GM12878 (cell line): ENCODE measurements around the gene LEMD1. TPM values are rescaled to one million over a fixed set of nuclear protein-coding genes. Genes with fewer than 3 reads are reported as not detected.

Source experiments
- ATAC-seq: fragments of 200-7000 bp; cut with Tn5 transposase; 3 replicates; pipeline ENCODE4 v1.9.1; 2020; ENCODE audit warnings: mild to moderate bottlenecking, moderate library complexity
- BruUV-seq: library from RNA; stranded (reverse); fragments of 400-500 nt; replicated peaks from 2 replicates; lab custom pipeline; 2021; lab: Mats Ljungman, UMichigan
- CTCF ChIA-PET: fragments of 300-600 bp; sonication (Branson Sonifier 250); formaldehyde crosslinking; extraction: SDS; loops from one replicate; lab custom pipeline; 2021; ENCODE audit warnings: inconsistent platforms; lab: Yijun Ruan, JAX
- POLR2A ChIA-PET: fragments of 350-600 bp; formaldehyde crosslinking; extraction: SDS; loops from one replicate; lab custom pipeline; 2021; ENCODE audit warnings: inconsistent platforms; lab: Charles Lee
- RAD21 ChIA-PET: fragments of 300-600 bp; sonication (Branson Sonifier 250); formaldehyde crosslinking; loops from one replicate; lab custom pipeline; 2023; ENCODE audit warnings: antibody characterized with exemption; ENCODE audit not compliant: unreplicated experiment; lab: Charles Lee
- SMC1A ChIA-PET: fragments of 300-600 bp; sonication (Branson Sonifier 250); formaldehyde crosslinking; loops from one replicate; lab custom pipeline; 2023; ENCODE audit not compliant: unreplicated experiment, uncharacterized antibody; lab: Charles Lee
- DNase-seq: peaks from one replicate; pipeline ENCODE4 v3.0.0-alpha.2; 2011; ENCODE audit warnings: low read depth, low spot score
- FAIRE-seq: peaks from 3 replicates; lab custom pipeline; 2011; peaks lifted over from hg19 to GRCh38; lab: Jason Lieb, UNC
- H2AFZ ChIP-seq: 2 replicates; pipeline ENCODE4 v1.6.0; 2011; ENCODE audit warnings: low read depth, low read length, control low read depth; ENCODE audit not compliant: control insufficient read depth
- H3K27ac ChIP-seq: 2 replicates; pipeline ENCODE4 v1.5.1; 2011; ENCODE audit warnings: control low read depth; ENCODE audit not compliant: control insufficient read depth, insufficient read depth
- H3K27me3 ChIP-seq, 2 experiments: replicated peaks in 1 of 2; 2 replicates each; pipeline versions ENCODE4 v1.6.0 to v1.6.1; 2011; ENCODE audit warnings: low read length in 1 of 2; ENCODE audit not compliant: control insufficient read depth in 2 of 2, insufficient read depth in 2 of 2
- H3K36me3 ChIP-seq, 2 experiments: 2 replicates each; pipeline ENCODE4 v1.5.1; 2011; ENCODE audit warnings: low read length in 1 of 2; ENCODE audit not compliant: control insufficient read depth in 2 of 2, insufficient read depth in 2 of 2
- H3K4me1 ChIP-seq: 2 replicates; pipeline ENCODE4 v1.6.1; 2011; ENCODE audit warnings: mild to moderate bottlenecking, low read length, moderate library complexity, mixed read lengths; ENCODE audit not compliant: control insufficient read depth, insufficient read depth
- H3K4me2 ChIP-seq: 2 replicates; pipeline ENCODE4 v1.6.0; 2011; ENCODE audit warnings: control low read depth; ENCODE audit not compliant: control insufficient read depth, insufficient read depth
- H3K4me3 ChIP-seq: fragments of 200-600 bp; sonication (generic); 2 replicates; pipeline ENCODE4 v1.5.1; 2016
- H3K79me2 ChIP-seq: 2 replicates; pipeline ENCODE4 v1.6.0; 2011; ENCODE audit warnings: low read length; ENCODE audit not compliant: control insufficient read depth, insufficient read depth
- H3K9ac ChIP-seq: 2 replicates; pipeline ENCODE4 v1.8.0; 2011; ENCODE audit warnings: low read length, control low read depth, mixed read lengths; ENCODE audit not compliant: control insufficient read depth, insufficient read depth
- H3K9me3 ChIP-seq: replicated peaks from 3 replicates; pipeline ENCODE4 v1.5.1; 2011; ENCODE audit warnings: mild to moderate bottlenecking, low read length; ENCODE audit not compliant: control insufficient read depth, insufficient read depth
- H4K20me1 ChIP-seq: 2 replicates; pipeline ENCODE4 v1.6.0; 2011; ENCODE audit not compliant: control insufficient read depth, insufficient read depth
- CBFB ChIP-seq: IDR thresholded peaks from 2 replicates; pipeline ENCODE4 v1.6.1; 2016; ENCODE audit warnings: antibody characterized with exemption, low read depth
- CTCF ChIP-seq, 3 experiments: IDR thresholded peaks in 2 of 3; conservative IDR thresholded peaks in 1 of 3; 2 replicates each; pipeline ENCODE4 v1.5.1; 2011; ENCODE audit warnings: low read depth in 3 of 3, low read length in 3 of 3, mild to moderate bottlenecking in 3 of 3, control low read depth in 2 of 3, moderate library complexity in 2 of 3, inconsistent platforms in 1 of 3, mixed read lengths in 1 of 3; ENCODE audit not compliant: control insufficient read depth in 2 of 3, insufficient read depth in 1 of 3; ENCODE audit errors: extremely low read depth in 1 of 3
- DPF2 ChIP-seq: fragments of 450-650 bp; IDR thresholded peaks from 2 replicates; pipeline ENCODE4 v1.6.1; 2017; ENCODE audit warnings: mild to moderate bottlenecking
- MTA2 ChIP-seq: fragments of 450-650 bp; IDR thresholded peaks from 2 replicates; pipeline ENCODE4 v1.6.1; 2016; ENCODE audit warnings: low read depth, mild to moderate bottlenecking, moderate library complexity
- MXI1 ChIP-seq: fragments of 150-350 bp; IDR thresholded peaks from 2 replicates; pipeline ENCODE4 v1.6.1; 2011; ENCODE audit warnings: low read depth, mild to moderate bottlenecking, inconsistent platforms, low read length, improper control_type of control experiment
- NFXL1 ChIP-seq: fragments of 450-650 bp; IDR thresholded peaks from 2 replicates; pipeline ENCODE4 v1.6.1; 2017; ENCODE audit warnings: antibody characterized with exemption, mild to moderate bottlenecking, borderline replicate concordance
- NFYA ChIP-seq: IDR thresholded peaks from 2 replicates; pipeline ENCODE4 v1.6.1; 2011; ENCODE audit warnings: low read depth, mild to moderate bottlenecking, low read length, improper control_type of control experiment, borderline replicate concordance
- NRF1 ChIP-seq: conservative IDR thresholded peaks from 2 replicates; pipeline ENCODE4 v1.6.1; 2011; ENCODE audit warnings: mild to moderate bottlenecking, low read depth, low read length, improper control_type of control experiment
- SREBF2 ChIP-seq: IDR thresholded peaks from 2 replicates; pipeline ENCODE4 v1.6.1; 2012; ENCODE audit warnings: mild to moderate bottlenecking, low read length
- ZBED1 ChIP-seq: IDR thresholded peaks from 2 replicates; pipeline ENCODE4 v1.6.1; 2016; ENCODE audit warnings: borderline replicate concordance
- WGBS: methylation state at CpG from one replicate; pipeline ENCODE4 v1.1.6; 2016; ENCODE audit warnings: low lambda C conversion rate; ENCODE audit not compliant: insufficient replicate concordance, insufficient coverage; ENCODE audit errors: missing lambda C conversion rate; 5-methylcytosine and 5-hydroxymethylcytosine counted together
- in situ Hi-C: fragments of 300-500 bp; cut with MboI; formaldehyde crosslinking; loops from 9 replicates; pipeline ENCODE4 v1.14.3; 2018; ENCODE audit warnings: mixed read lengths
- intact Hi-C: fragments of 100-400 bp; cut with micrococcal nuclease; formaldehyde crosslinking; loops from one replicate; pipeline ENCODE4 v1.14.2; 2022; ENCODE audit not compliant: unreplicated experiment
- polyA plus RNA-seq, 11 experiments: library from polyadenylated mRNA; depleted of rRNA in 4 of 11; unstranded in 6 of 11; stranded (reverse) in 5 of 11; fragments of >200 nt; fragmentation: Nextera tagmentation in 4 of 11; fragmentation: Illumina TruSeq in 1 of 11; extraction: Ambion mirVana in 4 of 11; extraction: Trizol in 1 of 11; gene quantifications; 1 replicate in 1 of 11; 2 replicates in 10 of 11; pipeline versions ENCODE4 v1.2.1 to v1.2.3, GENCODE V29; 2011 to 2016; ENCODE audit warnings: inconsistent platforms in 2 of 11, missing spikeins in 2 of 11, low read depth in 1 of 11
- total RNA-seq, 4 experiments: library from RNA; depleted of rRNA in 3 of 4; stranded (reverse); fragments of >200 nt in 3 of 4; fragmentation: Illumina TruSeq in 1 of 4; extraction: Trizol in 1 of 4; gene quantifications; 2 replicates each; pipeline versions ENCODE4 v1.2.1 to v1.2.3, GENCODE V29; 2013 to 2021
- TF ChIP-seq, protein P1 (sequence below): fragments of 450-650 bp; IDR thresholded peaks from 2 replicates; pipeline ENCODE4 v1.6.1; 2017; ENCODE audit warnings: mild to moderate bottlenecking, moderate library complexity
- TF ChIP-seq, protein P2 (sequence below): IDR thresholded peaks from 2 replicates; pipeline ENCODE4 v1.6.1; 2012; ENCODE audit warnings: low read depth, low read length, improper control_type of control experiment

The LEMD1 gene
- total and polyA plus RNA-seq, 10 of the 15 experiments (the other 5 are each of a cell fraction or from before 2014, with no cell fraction given): 0.19 to 1.2 (median 0.26) TPM; not detected in 7

- ChIA-PET SMC1A (interaction anchor here (0.6 to 2.2 kb wide), 3 partner anchors 9 to 104 kb away, joined by 3 to 6 read pairs (median 5); no protein-coding TSS in a partner anchor), POLR2A (no interaction called here), CTCF (interaction anchor here (1.1 to 1.9 kb wide), 6 partner anchors 9 to 143 kb away, joined by 3 to 7 read pairs (median 4); no protein-coding TSS in a partner anchor), RAD21 (interaction anchor here (1.4 kb wide), 1 partner anchor 104 kb away, joined by 3 read pairs; no protein-coding TSS in a partner anchor)
- in situ Hi-C loops: no loop called here
- no peaks in the 10 kb centered on the region for H3K4me1 ChIP-seq
- no peak for TF ChIP-seq CTCF (IDR thresholded peaks at IDR 0.05 in 2 of 3, conservative IDR thresholded peaks at IDR 0.05 in 1 of 3; ENCODE audit: control insufficient read depth in 2 of 3, extremely low read depth in 1 of 3, insufficient read depth in 1 of 3, low read depth in 3 of 3, low read length in 3 of 3)
- no peak for TF ChIP-seq NRF1
- TF ChIP-seq, protein P1, sequence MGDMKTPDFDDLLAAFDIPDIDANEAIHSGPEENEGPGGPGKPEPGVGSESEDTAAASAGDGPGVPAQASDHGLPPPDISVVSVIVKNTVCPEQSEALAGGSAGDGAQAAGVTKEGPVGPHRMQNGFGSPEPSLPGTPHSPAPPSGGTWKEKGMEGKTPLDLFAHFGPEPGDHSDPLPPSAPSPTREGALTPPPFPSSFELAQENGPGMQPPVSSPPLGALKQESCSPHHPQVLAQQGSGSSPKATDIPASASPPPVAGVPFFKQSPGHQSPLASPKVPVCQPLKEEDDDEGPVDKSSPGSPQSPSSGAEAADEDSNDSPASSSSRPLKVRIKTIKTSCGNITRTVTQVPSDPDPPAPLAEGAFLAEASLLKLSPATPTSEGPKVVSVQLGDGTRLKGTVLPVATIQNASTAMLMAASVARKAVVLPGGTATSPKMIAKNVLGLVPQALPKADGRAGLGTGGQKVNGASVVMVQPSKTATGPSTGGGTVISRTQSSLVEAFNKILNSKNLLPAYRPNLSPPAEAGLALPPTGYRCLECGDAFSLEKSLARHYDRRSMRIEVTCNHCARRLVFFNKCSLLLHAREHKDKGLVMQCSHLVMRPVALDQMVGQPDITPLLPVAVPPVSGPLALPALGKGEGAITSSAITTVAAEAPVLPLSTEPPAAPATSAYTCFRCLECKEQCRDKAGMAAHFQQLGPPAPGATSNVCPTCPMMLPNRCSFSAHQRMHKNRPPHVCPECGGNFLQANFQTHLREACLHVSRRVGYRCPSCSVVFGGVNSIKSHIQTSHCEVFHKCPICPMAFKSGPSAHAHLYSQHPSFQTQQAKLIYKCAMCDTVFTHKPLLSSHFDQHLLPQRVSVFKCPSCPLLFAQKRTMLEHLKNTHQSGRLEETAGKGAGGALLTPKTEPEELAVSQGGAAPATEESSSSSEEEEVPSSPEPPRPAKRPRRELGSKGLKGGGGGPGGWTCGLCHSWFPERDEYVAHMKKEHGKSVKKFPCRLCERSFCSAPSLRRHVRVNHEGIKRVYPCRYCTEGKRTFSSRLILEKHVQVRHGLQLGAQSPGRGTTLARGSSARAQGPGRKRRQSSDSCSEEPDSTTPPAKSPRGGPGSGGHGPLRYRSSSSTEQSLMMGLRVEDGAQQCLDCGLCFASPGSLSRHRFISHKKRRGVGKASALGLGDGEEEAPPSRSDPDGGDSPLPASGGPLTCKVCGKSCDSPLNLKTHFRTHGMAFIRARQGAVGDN: no peak
- TF ChIP-seq, protein P2, sequence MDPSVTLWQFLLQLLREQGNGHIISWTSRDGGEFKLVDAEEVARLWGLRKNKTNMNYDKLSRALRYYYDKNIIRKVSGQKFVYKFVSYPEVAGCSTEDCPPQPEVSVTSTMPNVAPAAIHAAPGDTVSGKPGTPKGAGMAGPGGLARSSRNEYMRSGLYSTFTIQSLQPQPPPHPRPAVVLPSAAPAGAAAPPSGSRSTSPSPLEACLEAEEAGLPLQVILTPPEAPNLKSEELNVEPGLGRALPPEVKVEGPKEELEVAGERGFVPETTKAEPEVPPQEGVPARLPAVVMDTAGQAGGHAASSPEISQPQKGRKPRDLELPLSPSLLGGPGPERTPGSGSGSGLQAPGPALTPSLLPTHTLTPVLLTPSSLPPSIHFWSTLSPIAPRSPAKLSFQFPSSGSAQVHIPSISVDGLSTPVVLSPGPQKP: no peak
- TF ChIP-seq DPF2: no peak
- TF ChIP-seq NFYA: no peak
- TF ChIP-seq MTA2: no peak
- TF ChIP-seq NFXL1: no peak
- TF ChIP-seq MXI1: no peak
- no peak for TF ChIP-seq SREBF2
- TF ChIP-seq CBFB: no peak
- no peak for TF ChIP-seq ZBED1
- H3K4me3 ChIP-seq: no peak overlapping the region
- peaks cover 4 to 7% of the 10 kb centered on the region in 2 experiments for H3K27me3 ChIP-seq
- H4K20me1 ChIP-seq: no peaks in the 10 kb centered on the region
- intact Hi-C loops: no loop called here
- BruUV-seq: no TSS peak
- ATAC-seq: no peak
- no peak overlapping the region for H3K27ac ChIP-seq
- H3K36me3 ChIP-seq: no peaks in the 10 kb centered on the region
- no peaks in the 10 kb centered on the region for H3K9me3 ChIP-seq
- FAIRE-seq: no peak
- H3K9ac ChIP-seq: no peak overlapping the region
- WGBS: 12% methylated on average over 6 of the region's 6 CpGs
- H2AFZ ChIP-seq: no peak overlapping the region
- no peak overlapping the region for H3K4me2 ChIP-seq
- no peaks in the 10 kb centered on the region for H3K79me2 ChIP-seq
- DNase-seq: no peak
Measured at GRCh38 chr1:205381305-205381704, 40.6 kb downstream of the LEMD1 start.
